Sigmoid colon (tissue), 4 donors: Measurements from ENCODE around the gene RCAN1.

Experiments
- EP300 ChIP-seq, 4 donors: sonication (generic); formaldehyde crosslinking; IDR thresholded peaks; one replicate each; pipeline ENCODE4 v1.6.1; 2017; ENCODE audit warnings: antibody characterized with exemption in 4 of 4
- TF ChIP-seq, protein P1 (sequence below), 4 experiments: fragments of 450-650 bp in 3 of 4; fragments of 200-600 bp in 1 of 4; IDR thresholded peaks; one replicate each; pipeline ENCODE4 v1.5.1; 2016 to 2019; ENCODE audit warnings: antibody characterized with exemption in 4 of 4, mild to moderate bottlenecking in 3 of 4, moderate library complexity in 2 of 4

DNA sequence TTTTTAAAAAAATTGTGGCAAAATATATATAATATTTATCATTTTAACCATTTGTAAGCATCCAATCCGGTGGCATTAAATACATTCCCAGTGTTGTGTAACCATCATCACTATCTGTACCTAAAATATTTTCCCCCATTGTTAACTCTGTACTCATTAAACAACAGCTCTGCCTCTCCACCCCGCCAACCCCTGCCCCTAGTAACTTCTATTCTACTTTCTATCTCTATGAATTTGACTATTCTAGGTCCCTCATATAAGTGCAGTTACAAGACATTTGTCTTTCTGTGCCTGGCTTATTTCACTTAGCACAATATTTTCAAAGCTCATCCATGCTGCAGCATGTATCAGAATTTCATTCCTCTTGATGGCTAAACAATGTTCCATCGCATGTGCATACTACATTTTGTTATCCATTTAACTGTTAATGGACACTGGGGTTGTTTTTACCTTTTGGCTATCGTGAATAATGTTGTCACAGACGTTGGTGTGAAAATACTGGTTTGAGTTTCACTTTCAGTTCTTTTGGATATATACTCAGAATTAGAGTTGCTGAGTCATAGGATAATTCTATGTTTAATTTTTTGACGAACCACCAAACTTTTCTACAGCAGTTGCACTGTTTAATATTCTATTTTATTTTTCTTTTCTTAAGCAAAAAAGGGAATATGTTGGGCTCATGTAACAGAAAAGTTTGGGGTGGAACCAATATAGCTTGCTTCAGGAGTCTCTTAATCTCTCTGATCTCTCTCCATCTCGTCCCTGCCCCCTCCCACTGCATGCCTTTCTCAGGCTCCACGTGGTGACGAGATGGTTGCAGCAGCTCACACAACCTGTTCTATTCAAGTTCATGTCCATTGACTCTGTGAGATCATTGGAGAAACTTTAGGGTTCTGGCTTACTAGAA lies 25.2 kb upstream of the RCAN1 start:
- TF ChIP-seq, protein P1, sequence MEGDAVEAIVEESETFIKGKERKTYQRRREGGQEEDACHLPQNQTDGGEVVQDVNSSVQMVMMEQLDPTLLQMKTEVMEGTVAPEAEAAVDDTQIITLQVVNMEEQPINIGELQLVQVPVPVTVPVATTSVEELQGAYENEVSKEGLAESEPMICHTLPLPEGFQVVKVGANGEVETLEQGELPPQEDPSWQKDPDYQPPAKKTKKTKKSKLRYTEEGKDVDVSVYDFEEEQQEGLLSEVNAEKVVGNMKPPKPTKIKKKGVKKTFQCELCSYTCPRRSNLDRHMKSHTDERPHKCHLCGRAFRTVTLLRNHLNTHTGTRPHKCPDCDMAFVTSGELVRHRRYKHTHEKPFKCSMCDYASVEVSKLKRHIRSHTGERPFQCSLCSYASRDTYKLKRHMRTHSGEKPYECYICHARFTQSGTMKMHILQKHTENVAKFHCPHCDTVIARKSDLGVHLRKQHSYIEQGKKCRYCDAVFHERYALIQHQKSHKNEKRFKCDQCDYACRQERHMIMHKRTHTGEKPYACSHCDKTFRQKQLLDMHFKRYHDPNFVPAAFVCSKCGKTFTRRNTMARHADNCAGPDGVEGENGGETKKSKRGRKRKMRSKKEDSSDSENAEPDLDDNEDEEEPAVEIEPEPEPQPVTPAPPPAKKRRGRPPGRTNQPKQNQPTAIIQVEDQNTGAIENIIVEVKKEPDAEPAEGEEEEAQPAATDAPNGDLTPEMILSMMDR (IDR thresholded peaks at IDR 0.05) = no peak
- TF ChIP-seq EP300 (IDR thresholded peaks at IDR 0.05) = no peak
